Measurements from ENCODE around the gene CDK6.

DNA sequence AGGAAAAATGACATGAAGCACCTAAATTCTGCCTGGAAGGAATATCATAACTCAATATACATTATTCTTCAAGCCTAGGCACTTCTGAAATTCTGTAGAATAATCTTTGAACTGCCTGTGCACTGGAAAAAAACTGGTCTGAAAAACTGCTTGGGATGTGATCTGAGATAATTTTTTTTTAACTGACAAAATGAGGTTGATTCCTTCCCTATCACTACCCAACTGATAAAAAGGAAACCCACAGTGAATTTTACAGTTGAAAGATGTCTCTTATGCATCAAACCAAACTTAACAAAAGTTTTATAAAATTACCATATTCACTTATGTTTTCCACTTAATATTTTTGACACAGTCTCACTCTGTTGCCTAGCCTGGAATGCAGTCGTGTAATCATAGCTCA is 179.0 kb downstream of the CDK6 start:
- TF ChIP-seq REST (IDR thresholded peaks at IDR 0.05; ENCODE audit: low read depth) (no peak), EGR1 (IDR thresholded peaks at IDR 0.05; ENCODE audit: low read depth) (no peak), ELF1 (IDR thresholded peaks at IDR 0.05; ENCODE audit: borderline replicate concordance, low read depth) (no peak), POLR2AphosphoS5 (IDR thresholded peaks at IDR 0.05; ENCODE audit: low read depth, low read length) (no peak), YY1 (IDR thresholded peaks at IDR 0.05; ENCODE audit: extremely low read depth, insufficient replicate concordance, low read depth, low read length) (no peak), POLR2A (IDR thresholded peaks at IDR 0.05; ENCODE audit: borderline replicate concordance, extremely low read depth, insufficient read depth, insufficient read length) (no peak), RAD21 (IDR thresholded peaks at IDR 0.05; ENCODE audit: low read depth) (no peak), ZNF274 (IDR thresholded peaks at IDR 0.05; ENCODE audit: low read depth, low read length) (no peak), EZH2 (IDR thresholded peaks at IDR 0.05) (no peak), JUND (IDR thresholded peaks at IDR 0.05) (no peak), SP1 (IDR thresholded peaks at IDR 0.05; ENCODE audit: low read depth) (no peak), EZH2phosphoT487 (IDR thresholded peaks at IDR 0.05; ENCODE audit: borderline replicate concordance) (no peak), ATF3 (IDR thresholded peaks at IDR 0.05) (no peak)
- TF ChIP-seq, protein P1, sequence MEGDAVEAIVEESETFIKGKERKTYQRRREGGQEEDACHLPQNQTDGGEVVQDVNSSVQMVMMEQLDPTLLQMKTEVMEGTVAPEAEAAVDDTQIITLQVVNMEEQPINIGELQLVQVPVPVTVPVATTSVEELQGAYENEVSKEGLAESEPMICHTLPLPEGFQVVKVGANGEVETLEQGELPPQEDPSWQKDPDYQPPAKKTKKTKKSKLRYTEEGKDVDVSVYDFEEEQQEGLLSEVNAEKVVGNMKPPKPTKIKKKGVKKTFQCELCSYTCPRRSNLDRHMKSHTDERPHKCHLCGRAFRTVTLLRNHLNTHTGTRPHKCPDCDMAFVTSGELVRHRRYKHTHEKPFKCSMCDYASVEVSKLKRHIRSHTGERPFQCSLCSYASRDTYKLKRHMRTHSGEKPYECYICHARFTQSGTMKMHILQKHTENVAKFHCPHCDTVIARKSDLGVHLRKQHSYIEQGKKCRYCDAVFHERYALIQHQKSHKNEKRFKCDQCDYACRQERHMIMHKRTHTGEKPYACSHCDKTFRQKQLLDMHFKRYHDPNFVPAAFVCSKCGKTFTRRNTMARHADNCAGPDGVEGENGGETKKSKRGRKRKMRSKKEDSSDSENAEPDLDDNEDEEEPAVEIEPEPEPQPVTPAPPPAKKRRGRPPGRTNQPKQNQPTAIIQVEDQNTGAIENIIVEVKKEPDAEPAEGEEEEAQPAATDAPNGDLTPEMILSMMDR (IDR thresholded peaks at IDR 0.05 in 2 of 3, conservative IDR thresholded peaks at IDR 0.05 in 1 of 3; ENCODE audit: borderline replicate concordance in 1 of 3, insufficient read depth in 1 of 3, low read depth in 2 of 3, low read length in 2 of 3): no peak

Data from HCT116 (cell line).